ENCODE measurements around the gene IRX4.
"Not testable (repeated sequence)": the region's sequence is repeated elsewhere in the genome, so short reads cannot be mapped to it uniquely, and the experiment has no call there.

IRX4 gene

DNA sequence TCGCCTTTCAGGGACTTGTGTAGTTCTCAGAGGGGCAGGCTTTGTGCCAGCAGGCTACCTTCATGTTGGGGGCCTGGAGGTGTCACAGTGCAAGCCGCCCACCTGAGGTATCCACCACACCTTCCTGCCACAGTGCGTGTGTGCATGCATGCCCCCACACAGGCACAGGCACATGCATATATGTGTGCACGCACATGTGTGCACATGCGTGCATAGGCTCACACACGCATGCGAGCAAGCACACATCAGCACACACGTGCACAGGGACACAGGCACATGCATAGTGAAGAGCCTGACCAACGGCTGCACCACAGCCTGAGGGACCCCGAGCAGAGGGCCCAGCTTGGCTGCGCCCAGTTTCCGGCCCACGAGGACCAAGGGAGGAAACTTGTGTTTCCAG, 36.1 kb downstream of the IRX4 start:
- no peak overlapping the region for H3K4me3 ChIP-seq (ENCODE audit: low read length)
- TF ChIP-seq, protein P1, sequence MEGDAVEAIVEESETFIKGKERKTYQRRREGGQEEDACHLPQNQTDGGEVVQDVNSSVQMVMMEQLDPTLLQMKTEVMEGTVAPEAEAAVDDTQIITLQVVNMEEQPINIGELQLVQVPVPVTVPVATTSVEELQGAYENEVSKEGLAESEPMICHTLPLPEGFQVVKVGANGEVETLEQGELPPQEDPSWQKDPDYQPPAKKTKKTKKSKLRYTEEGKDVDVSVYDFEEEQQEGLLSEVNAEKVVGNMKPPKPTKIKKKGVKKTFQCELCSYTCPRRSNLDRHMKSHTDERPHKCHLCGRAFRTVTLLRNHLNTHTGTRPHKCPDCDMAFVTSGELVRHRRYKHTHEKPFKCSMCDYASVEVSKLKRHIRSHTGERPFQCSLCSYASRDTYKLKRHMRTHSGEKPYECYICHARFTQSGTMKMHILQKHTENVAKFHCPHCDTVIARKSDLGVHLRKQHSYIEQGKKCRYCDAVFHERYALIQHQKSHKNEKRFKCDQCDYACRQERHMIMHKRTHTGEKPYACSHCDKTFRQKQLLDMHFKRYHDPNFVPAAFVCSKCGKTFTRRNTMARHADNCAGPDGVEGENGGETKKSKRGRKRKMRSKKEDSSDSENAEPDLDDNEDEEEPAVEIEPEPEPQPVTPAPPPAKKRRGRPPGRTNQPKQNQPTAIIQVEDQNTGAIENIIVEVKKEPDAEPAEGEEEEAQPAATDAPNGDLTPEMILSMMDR (conservative IDR thresholded peaks at IDR 0.05; ENCODE audit: low read length): no peak
- DNase-seq (ENCODE audit: low read depth): no peak

DNA sequence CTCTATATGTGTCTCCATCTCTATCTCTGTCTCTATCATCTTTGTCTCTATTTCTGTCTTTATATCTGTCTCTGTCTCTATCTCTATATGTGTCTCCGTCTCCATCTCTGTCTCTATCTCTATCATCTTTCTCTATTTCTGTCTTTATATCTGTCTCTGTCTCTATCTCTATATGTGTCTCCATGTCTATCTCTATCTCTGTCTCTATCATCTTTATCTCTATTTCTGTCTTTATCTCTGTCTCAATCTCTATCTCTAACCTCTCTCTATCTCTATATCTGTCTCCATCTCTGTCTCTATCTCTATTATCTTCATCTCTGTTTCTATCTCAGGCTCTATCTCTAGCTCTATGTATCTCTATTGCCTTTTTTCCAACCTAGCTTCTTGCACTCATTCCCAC, 37.0 kb downstream of the IRX4 start:
- no peak for DNase-seq (ENCODE audit: low read depth)
- H3K4me3 ChIP-seq (ENCODE audit: low read length): no peak overlapping the region
- TF ChIP-seq, protein P1 (conservative IDR thresholded peaks at IDR 0.05; ENCODE audit: low read length): no peak

DNA sequence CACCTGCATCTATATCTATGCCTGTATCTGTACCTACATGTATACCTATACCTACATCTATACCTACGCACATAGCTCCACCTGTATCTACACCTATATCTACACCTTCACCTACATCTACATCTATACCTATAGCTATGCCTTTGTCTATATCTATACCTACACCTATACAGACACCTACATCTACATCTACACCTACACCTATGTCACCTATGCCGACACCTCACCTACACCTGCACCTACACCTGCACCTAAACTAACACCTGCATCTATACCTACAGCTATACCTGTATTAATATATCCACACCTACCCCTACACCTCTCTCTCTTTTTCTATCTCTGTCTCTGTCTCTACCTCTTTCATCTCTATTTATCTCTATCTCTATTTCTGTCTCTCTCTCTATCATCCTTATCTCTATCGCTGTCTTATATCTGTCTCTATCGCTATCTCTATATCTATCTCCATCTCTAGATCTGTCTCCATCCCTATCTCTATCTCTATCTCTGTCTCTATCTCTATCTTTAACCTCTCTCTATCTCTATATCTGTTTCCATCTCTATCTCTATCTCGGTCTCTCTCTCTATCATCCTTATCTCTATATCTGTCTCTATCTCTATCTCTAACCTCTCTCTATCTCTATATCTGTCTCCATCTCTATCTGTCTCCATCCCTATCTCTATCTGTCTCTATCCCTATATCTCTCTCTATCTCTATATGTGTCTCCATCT, 37.9 kb downstream of the IRX4 start:
- H3K4me3 ChIP-seq (ENCODE audit: low read length): no peak overlapping the region
- no peak for DNase-seq (ENCODE audit: low read depth)
- TF ChIP-seq, protein P1 (conservative IDR thresholded peaks at IDR 0.05; ENCODE audit: low read length): no peak

DNA sequence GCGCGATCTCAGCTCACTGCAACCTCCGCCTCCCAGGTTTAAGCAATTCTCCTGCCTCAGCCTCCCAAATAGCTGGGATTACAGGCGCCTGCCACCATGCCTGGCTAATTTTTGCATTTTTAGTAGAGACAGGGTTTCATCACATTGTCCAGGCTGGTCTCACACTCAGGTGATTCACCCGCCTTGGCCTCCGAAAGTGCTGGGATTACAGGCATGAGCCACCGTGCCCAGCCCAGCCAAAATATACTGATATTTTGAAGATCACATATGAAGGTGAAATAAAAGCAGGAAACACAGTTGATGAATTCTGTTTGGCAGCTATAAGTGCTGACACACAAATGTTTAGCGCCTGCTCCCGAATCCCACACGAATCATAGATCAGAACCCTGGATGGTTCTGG, 39.0 kb downstream of the IRX4 start:
- DNase-seq (ENCODE audit: low read depth); H3K4me3 ChIP-seq (ENCODE audit: low read length): not testable (repeated sequence)

DNA sequence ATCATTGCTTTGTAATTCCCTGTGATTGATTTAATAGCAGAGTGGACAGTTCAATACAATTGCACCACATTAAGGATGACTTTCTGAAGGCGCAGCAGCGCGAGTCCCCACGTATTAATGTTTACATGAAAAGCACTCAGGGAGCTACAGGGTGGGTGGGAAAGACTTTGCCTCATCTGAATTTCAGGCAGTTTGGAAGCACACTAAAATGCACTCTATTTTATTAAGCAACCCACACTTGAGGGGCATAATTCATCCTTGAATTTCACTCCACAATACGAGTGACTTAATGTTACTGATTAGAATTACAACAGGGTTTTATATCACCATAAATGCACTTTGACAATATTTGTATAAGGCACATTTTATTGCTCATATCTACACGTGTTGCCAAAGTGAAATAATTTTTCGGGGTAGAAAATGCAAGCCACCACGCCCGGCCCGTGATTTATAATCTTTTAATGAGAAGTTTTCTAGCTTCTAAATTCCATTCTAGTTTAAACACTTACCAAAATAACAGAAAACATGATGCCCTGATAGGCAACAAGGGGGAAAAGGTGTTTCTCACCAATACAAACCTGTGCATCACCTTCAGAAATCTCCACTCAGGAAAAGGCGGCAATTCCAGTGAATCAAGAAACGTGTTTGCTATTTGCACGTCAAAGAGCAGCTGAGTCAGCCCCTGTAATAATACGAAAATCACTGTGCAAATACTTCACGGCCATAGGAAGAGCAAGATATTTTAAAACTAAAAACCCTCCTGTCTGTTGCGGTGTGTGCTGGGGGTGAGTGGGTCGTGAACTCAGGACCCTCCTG, 40.5 kb downstream of the IRX4 start:
- no peak for DNase-seq (ENCODE audit: low read depth)
- H3K4me3 ChIP-seq (ENCODE audit: low read length): no peak overlapping the region
- TF ChIP-seq, protein P1 (conservative IDR thresholded peaks at IDR 0.05; ENCODE audit: low read length): no peak

DNA sequence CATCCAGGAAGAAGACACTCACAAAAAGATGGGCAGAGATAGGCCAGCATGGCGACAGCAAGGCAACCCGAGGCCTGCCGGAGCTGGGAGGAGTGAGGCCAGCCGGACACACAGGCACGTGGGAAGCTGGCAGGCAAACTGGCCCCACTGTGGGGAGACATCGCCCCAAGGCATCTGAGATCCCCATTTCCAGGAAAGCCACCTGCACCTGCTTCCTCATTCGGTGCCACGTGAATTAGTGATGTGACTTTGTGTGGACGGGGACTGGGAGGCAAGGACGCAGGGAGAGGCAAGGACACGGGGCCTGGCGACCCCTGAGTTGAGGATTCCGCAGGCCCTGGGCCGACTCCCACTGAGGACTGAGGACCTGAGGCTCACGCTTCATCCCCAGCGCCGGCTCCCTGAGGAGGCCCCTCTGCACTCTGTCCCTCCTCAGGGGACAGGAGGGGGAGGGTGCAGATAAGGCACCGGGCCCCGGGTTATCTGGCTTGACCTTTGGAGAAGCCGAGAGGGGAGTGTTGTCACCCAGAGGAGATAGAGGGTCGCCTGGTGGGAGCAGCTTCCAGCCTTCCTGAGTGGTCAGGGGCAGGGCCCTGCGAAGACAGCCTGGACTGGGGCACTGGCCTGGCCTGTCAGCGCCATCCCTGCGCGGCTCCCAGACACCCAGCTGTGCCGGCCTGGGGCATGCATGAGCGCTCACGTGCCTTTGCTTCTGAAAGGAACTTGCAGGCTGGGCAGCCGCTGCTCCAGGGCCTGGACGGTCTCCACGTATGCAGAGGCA, 41.8 kb downstream of the IRX4 start:
- no peak for DNase-seq (ENCODE audit: low read depth)
- no peak overlapping the region for H3K4me3 ChIP-seq (ENCODE audit: low read length)
- TF ChIP-seq, protein P1 (conservative IDR thresholded peaks at IDR 0.05; ENCODE audit: low read length): no peak

DNA sequence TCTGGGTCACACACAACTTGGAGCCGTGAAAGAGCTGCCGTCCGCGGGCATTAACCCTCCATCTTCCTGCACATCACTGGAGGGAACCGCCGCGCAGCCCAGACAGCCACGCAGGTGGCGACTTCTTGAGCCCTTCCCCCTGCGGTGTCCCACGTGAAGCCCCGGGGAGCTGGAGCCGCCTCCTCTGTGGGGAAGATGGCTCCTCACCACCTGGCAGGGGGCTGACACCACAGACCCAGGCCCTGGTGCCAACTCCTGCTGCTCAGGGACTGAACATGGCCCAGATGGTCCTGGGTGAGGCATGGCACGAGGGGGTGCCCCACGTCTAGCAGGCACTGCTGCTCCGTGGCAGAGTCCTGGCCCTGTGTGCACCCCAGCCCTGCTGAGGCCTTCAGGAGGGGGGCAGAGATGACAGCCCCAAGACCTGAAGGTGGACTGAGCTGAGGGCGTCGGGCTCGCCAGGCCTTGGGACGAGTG, 42.6 kb downstream of the IRX4 start:
- DNase-seq (ENCODE audit: low read depth): no peak
- TF ChIP-seq, protein P1 (conservative IDR thresholded peaks at IDR 0.05; ENCODE audit: low read length): no peak

More for the DNA sequence above, 42.6 kb downstream of the IRX4 start:
- no peak overlapping the region for H3K4me3 ChIP-seq (ENCODE audit: low read length)

Measured in AG10803 (cell line).